Transverse colon (tissue), 4 donors: Measurements from ENCODE around the gene GPR6. TPM values are rescaled to one million over a fixed set of nuclear protein-coding genes. Genes with fewer than 3 reads are reported as not detected.

Source experiments
- DNase-seq: peaks from one replicate; pipeline ENCODE4 v3.0.0-alpha.2; 2019
- H3K27ac ChIP-seq, 4 donors: fragments of 200-600 bp; sonication (generic); 2 replicates each; pipeline ENCODE4 v1.5.1; 2016 to 2018; ENCODE audit warnings: inconsistent platforms in 4 of 4
- H3K27me3 ChIP-seq: fragments of 200-600 bp; sonication (generic); 2 replicates; pipeline ENCODE4 v1.5.1; 2017; ENCODE audit warnings: inconsistent platforms
- H3K36me3 ChIP-seq, 4 donors: fragments of 200-600 bp; sonication (generic); 2 replicates each; pipeline ENCODE4 v1.5.1; 2017 to 2019; ENCODE audit warnings: inconsistent platforms in 4 of 4
- H3K4me1 ChIP-seq, 4 donors: fragments of 200-600 bp; sonication (generic); 2 replicates each; pipeline ENCODE4 v1.5.1; 2017 to 2020; ENCODE audit warnings: inconsistent platforms in 4 of 4
- H3K4me3 ChIP-seq, 4 donors: fragments of 200-600 bp; sonication (generic); 1 replicate in 1 of 4; 2 replicates in 3 of 4; pipeline versions ENCODE4 v1.5.1 to v1.6.1; 2017 to 2019; ENCODE audit warnings: inconsistent platforms in 4 of 4
- H3K9me3 ChIP-seq, 2 donors: fragments of 200-600 bp; sonication (generic); 2 replicates each; pipeline ENCODE4 v1.5.1; 2017 to 2019; ENCODE audit warnings: inconsistent platforms in 2 of 2
- CTCF ChIP-seq, 5 experiments: fragments of 200-600 bp in 3 of 5; fragments of 450-650 bp in 2 of 5; sonication (generic) in 3 of 5; IDR thresholded peaks; 1 replicate in 2 of 5; 2 replicates in 3 of 5; pipeline ENCODE4 v1.5.1; 2016 to 2017; ENCODE audit warnings: antibody characterized with exemption in 5 of 5, inconsistent platforms in 3 of 5, mild to moderate bottlenecking in 2 of 5, moderate library complexity in 1 of 5
- EP300 ChIP-seq: sonication (generic); formaldehyde crosslinking; IDR thresholded peaks from one replicate; pipeline ENCODE4 v1.6.1; 2017; ENCODE audit warnings: antibody characterized with exemption, low read depth
- POLR2A ChIP-seq: fragments of 450-650 bp; IDR thresholded peaks from one replicate; pipeline ENCODE4 v1.6.1; 2016; ENCODE audit warnings: antibody characterized with exemption, mild to moderate bottlenecking, moderate library complexity
- POLR2AphosphoS5 ChIP-seq, 3 donors: sonication (generic); formaldehyde crosslinking; IDR thresholded peaks; one replicate each; pipeline ENCODE4 v1.6.1; 2016; ENCODE audit warnings: antibody characterized with exemption in 3 of 3
- WGBS, 2 donors: methylation state at CpG; one replicate each; pipeline ENCODE4 v1.1.5; 2018; ENCODE audit warnings: low coverage in 1 of 2; 5-methylcytosine and 5-hydroxymethylcytosine counted together
- in situ Hi-C, 4 donors: fragments of 200-750 bp; cut with MboI; loops; one replicate each; pipeline versions ENCODE4 v1.15.0 to v1.15.1; 2017; ENCODE audit warnings: low sequenced_read_pairs in 3 of 4, low pct_ligation_motif_present in 1 of 4, low pct_unique_long_range_greater_than_20kb in 1 of 4
- intact Hi-C: fragments of 100-400 bp; cut with DNase I; formaldehyde crosslinking; loops from one replicate; pipeline ENCODE4 v1.15.1; 2023; ENCODE audit warnings: low total_unique reads
- total RNA-seq, 4 donors: library from RNA; depleted of rRNA; stranded (reverse); fragments of >200 nt; gene quantifications; one replicate each; pipeline ENCODE4 v1.1.0, GENCODE V29; 2016

GPR6 gene
- total RNA-seq, 4 donors from 2014 or later = not detected

GRCh38 chr6:109961611-109962041 is 16.5 kb upstream of the GPR6 start:
- Histone ChIP-seq H3K4me3 (no peak overlapping the region), H3K36me3 (no peaks in the 10 kb centered on the region), H3K27ac (no peak overlapping the region), H3K27me3 (no peaks in the 10 kb centered on the region), H3K4me1 (no peaks in the 10 kb centered on the region), H3K9me3 (no peaks in the 10 kb centered on the region)
- no peak for TF ChIP-seq EP300
- TF ChIP-seq POLR2A = no peak
- TF ChIP-seq CTCF (IDR thresholded peaks at IDR 0.05) = no peak
- no peak for TF ChIP-seq POLR2AphosphoS5 (IDR thresholded peaks at IDR 0.05)
- in situ Hi-C loops = no loop called here
- 50 to 60% methylated on average over 2 to 5 of the region's 5 CpGs for WGBS, 2 donors
- DNase-seq = no peak
- intact Hi-C loops = no loop called here

GRCh38 chr6:109962271-109962670 is 15.8 kb upstream of the GPR6 start:
- H3K36me3 ChIP-seq = no peaks in the 10 kb centered on the region
- intact Hi-C loops (no loop called here), in situ Hi-C loops (no loop called here)
- TF ChIP-seq POLR2AphosphoS5 (IDR thresholded peaks at IDR 0.05) (no peak), CTCF (IDR thresholded peaks at IDR 0.05) (no peak), EP300 (no peak), POLR2A (no peak)
- 80 to 87% methylated on average over 5 of the region's 5 CpGs for WGBS, 2 donors
- DNase-seq = no peak
- no peaks in the 10 kb centered on the region for H3K27me3 ChIP-seq
- no peaks in the 10 kb centered on the region for H3K9me3 ChIP-seq
- no peak overlapping the region for H3K27ac ChIP-seq
- no peaks in the 10 kb centered on the region for H3K4me1 ChIP-seq
- H3K4me3 ChIP-seq = no peak overlapping the region

GRCh38 chr6:109963598-109964170 is 14.4 kb upstream of the GPR6 start:
- no peak for DNase-seq
- no peaks in the 10 kb centered on the region for H3K36me3 ChIP-seq
- in situ Hi-C loops = no loop called here
- H3K27me3 ChIP-seq = no peaks in the 10 kb centered on the region
- intact Hi-C loops = no loop called here
- no peaks in the 10 kb centered on the region for H3K4me1 ChIP-seq
- H3K9me3 ChIP-seq = no peaks in the 10 kb centered on the region
- TF ChIP-seq POLR2AphosphoS5 (IDR thresholded peaks at IDR 0.05) (no peak), POLR2A (no peak), CTCF (IDR thresholded peaks at IDR 0.05) (no peak), EP300 (no peak)
- 86 to 100% methylated on average over 2 of the region's 2 CpGs for WGBS, 2 donors
- no peak overlapping the region for H3K4me3 ChIP-seq
- no peak overlapping the region for H3K27ac ChIP-seq

- 56 to 93% methylated on average over 1 to 2 of the region's 2 CpGs for WGBS, 2 donors
- Histone ChIP-seq H3K36me3 (no peaks in the 10 kb centered on the region), H3K27me3 (no peaks in the 10 kb centered on the region), H3K4me1 (no peaks in the 10 kb centered on the region), H3K4me3 (no peak overlapping the region), H3K9me3 (no peaks in the 10 kb centered on the region), H3K27ac (no peak overlapping the region)
- in situ Hi-C loops = no loop called here
- intact Hi-C loops = no loop called here
- TF ChIP-seq CTCF (IDR thresholded peaks at IDR 0.05) (no peak), POLR2AphosphoS5 (IDR thresholded peaks at IDR 0.05) (no peak), EP300 (no peak), POLR2A (no peak)
- no peak for DNase-seq
Measured at GRCh38 chr6:109964949-109965348, 13.2 kb upstream of the GPR6 start.
